A549 (cell line): ENCODE data around the gene ZFP62. TPM values are rescaled to one million over a fixed set of nuclear protein-coding genes. Genes with fewer than 3 reads are reported as not detected.

Experiments
- ATAC-seq, 2 experiments: fragments of 200-7000 bp in 1 of 2; fragments of >200 bp in 1 of 2; cut with Nextera tagmentation in 1 of 2; cut with Tn5 transposase in 1 of 2; 3 replicates each; pipeline versions ENCODE4 v1.8.0 to v1.9.1; 2018 to 2020; ENCODE audit warnings: mild to moderate bottlenecking in 1 of 2, moderate library complexity in 1 of 2
- CTCF ChIA-PET: fragments of 300-600 bp; sonication (Branson Sonifier 250); formaldehyde crosslinking; extraction: SDS; loops from one replicate; lab custom pipeline; 2021; ENCODE audit warnings: antibody characterized with exemption, inconsistent platforms; lab: Yijun Ruan, JAX
- POLR2A ChIA-PET: fragments of 350-600 bp; formaldehyde crosslinking; extraction: SDS; loops from one replicate; lab custom pipeline; 2021; ENCODE audit warnings: antibody characterized with exemption, inconsistent platforms; lab: Yijun Ruan, JAX
- DNase-seq, 2 experiments: peaks; one replicate each; pipeline versions ENCODE4 v3.0.0 to v3.0.0-alpha.2; 2011 to 2016; ENCODE audit warnings: low read depth in 1 of 2, low spot score in 1 of 2
- FAIRE-seq: peaks from 2 replicates; lab custom pipeline; 2011; peaks lifted over from hg19 to GRCh38; lab: Jason Lieb, UNC
- H3K27ac ChIP-seq, 2 experiments: fragments of >200 bp; sonication (Bioruptor Twin); formaldehyde crosslinking; 3 replicates each; pipeline ENCODE4 v1.5.1; 2016 to 2017
- H3K4me1 ChIP-seq: fragments of >200 bp; sonication (Bioruptor Twin); formaldehyde crosslinking; 3 replicates; pipeline ENCODE4 v1.6.1; 2016
- H3K4me2 ChIP-seq: fragments of >200 bp; sonication (Bioruptor Twin); formaldehyde crosslinking; 3 replicates; pipeline ENCODE4 v1.6.1; 2016
- H3K4me3 ChIP-seq: fragments of >200 bp; sonication (Bioruptor Twin); formaldehyde crosslinking; 3 replicates; pipeline ENCODE4 v1.5.1; 2016
- H3K9me3 ChIP-seq: fragments of >200 bp; sonication (Bioruptor Twin); formaldehyde crosslinking; 3 replicates; pipeline ENCODE4 v1.6.1; 2016
- CEBPB ChIP-seq, 2 experiments: fragments of >200 bp in 1 of 2; sonication (Bioruptor Twin) in 1 of 2; formaldehyde crosslinking in 1 of 2; IDR thresholded peaks; 2 replicates each; pipeline ENCODE4 v1.6.1; 2012 to 2016
- EHF ChIP-seq: fragments of 250-450 bp; sonication (Bioruptor Pico); IDR thresholded peaks from 2 replicates; pipeline ENCODE4 v1.5.0; 2020; ENCODE audit warnings: mild to moderate bottlenecking
- ESRRA ChIP-seq: fragments of 150-350 bp; IDR thresholded peaks from 2 replicates; pipeline ENCODE4 v1.6.1; 2014; ENCODE audit warnings: mild to moderate bottlenecking, low read length, borderline replicate concordance
- FOSL2 ChIP-seq, 2 experiments: fragments of 450-650 bp in 1 of 2; fragments of >200 bp in 1 of 2; sonication (Bioruptor Twin) in 1 of 2; formaldehyde crosslinking; IDR thresholded peaks; 2 replicates each; pipeline versions ENCODE4 v1.5.0 to v1.6.1; 2016 to 2020; ENCODE audit warnings: mild to moderate bottlenecking in 1 of 2, moderate library complexity in 1 of 2
- GATA3 ChIP-seq: IDR thresholded peaks from 2 replicates; pipeline ENCODE4 v1.6.1; 2012; ENCODE audit warnings: borderline replicate concordance
- HOXB13 ChIP-seq: fragments of 250-450 bp; sonication (Bioruptor Pico); IDR thresholded peaks from 2 replicates; pipeline ENCODE4 v1.5.0; 2020; ENCODE audit warnings: low read depth, mild to moderate bottlenecking, moderate library complexity
- JUN ChIP-seq, 2 experiments: fragments of >200 bp; sonication (Bioruptor Twin); formaldehyde crosslinking; IDR thresholded peaks; 2 replicates in 1 of 2; 3 replicates in 1 of 2; pipeline ENCODE4 v1.6.1; 2016 to 2017
- MAZ ChIP-seq: fragments of 150-350 bp; IDR thresholded peaks from 2 replicates; pipeline ENCODE4 v1.6.1; 2014; ENCODE audit warnings: antibody characterized with exemption, low read depth, low read length, borderline replicate concordance
- MYC ChIP-seq: IDR thresholded peaks from 2 replicates; pipeline ENCODE4 v1.6.1; 2012; ENCODE audit warnings: mild to moderate bottlenecking, inconsistent platforms, low read length, improper control_type of control experiment, borderline replicate concordance
- NFE2L2 ChIP-seq: fragments of 150-350 bp; conservative IDR thresholded peaks from 2 replicates; pipeline ENCODE4 v1.6.1; 2014; ENCODE audit warnings: low read length
- PHF8 ChIP-seq: fragments of 200-600 bp; sonication (generic); IDR thresholded peaks from 2 replicates; pipeline ENCODE4 v1.6.1; 2016; ENCODE audit warnings: low read depth, mild to moderate bottlenecking, antibody characterized with exemption, moderate library complexity, borderline replicate concordance
- POLR2A ChIP-seq: IDR thresholded peaks from 2 replicates; pipeline ENCODE4 v1.6.1; 2012; ENCODE audit warnings: mild to moderate bottlenecking, low read length
- SMC3 ChIP-seq: fragments of >200 bp; sonication (Bioruptor Twin); formaldehyde crosslinking; IDR thresholded peaks from 3 replicates; pipeline ENCODE4 v1.6.1; 2018; ENCODE audit warnings: inconsistent platforms
- WGBS: methylation state at CpG from one replicate; pipeline ENCODE4 v1.1.6; 2017; ENCODE audit errors: missing lambda C conversion rate; 5-methylcytosine and 5-hydroxymethylcytosine counted together
- polyA plus RNA-seq, 4 experiments: library from polyadenylated mRNA; depleted of rRNA in 3 of 4; stranded (reverse); fragments of >200 nt; fragmentation: RNase III in 1 of 4; extraction: RNeasy Plus Mini Kit Qiagen cat#74134 plus additional on column Dnase treatment in 1 of 4; gene quantifications; 2 replicates in 3 of 4; 3 replicates in 1 of 4; pipeline ENCODE4 v1.2.3, GENCODE V29; 2011 to 2017
- TF ChIP-seq, protein P1 (sequence below): fragments of >200 bp; sonication (Bioruptor Twin); formaldehyde crosslinking; IDR thresholded peaks from 3 replicates; pipeline ENCODE4 v1.5.1; 2016
- TF ChIP-seq, protein P2 (sequence below): fragments of 450-650 bp; IDR thresholded peaks from 2 replicates; pipeline ENCODE4 v1.6.1; 2014; ENCODE audit warnings: antibody characterized with exemption
- TF ChIP-seq, protein P3 (sequence below): fragments of 200-600 bp; sonication (generic); IDR thresholded peaks from 2 replicates; pipeline ENCODE4 v1.6.1; 2016; ENCODE audit warnings: antibody characterized with exemption, mild to moderate bottlenecking, moderate library complexity
- TF ChIP-seq, protein P4 (sequence below): fragments of >200 bp; sonication (Bioruptor Twin); formaldehyde crosslinking; IDR thresholded peaks from 3 replicates; pipeline ENCODE4 v1.6.1; 2016

Gene ZFP62
- polyA plus RNA-seq, 2 of the 4 experiments (the other 2 are of a cell fraction): 13.9 to 23.4 TPM

DNA sequence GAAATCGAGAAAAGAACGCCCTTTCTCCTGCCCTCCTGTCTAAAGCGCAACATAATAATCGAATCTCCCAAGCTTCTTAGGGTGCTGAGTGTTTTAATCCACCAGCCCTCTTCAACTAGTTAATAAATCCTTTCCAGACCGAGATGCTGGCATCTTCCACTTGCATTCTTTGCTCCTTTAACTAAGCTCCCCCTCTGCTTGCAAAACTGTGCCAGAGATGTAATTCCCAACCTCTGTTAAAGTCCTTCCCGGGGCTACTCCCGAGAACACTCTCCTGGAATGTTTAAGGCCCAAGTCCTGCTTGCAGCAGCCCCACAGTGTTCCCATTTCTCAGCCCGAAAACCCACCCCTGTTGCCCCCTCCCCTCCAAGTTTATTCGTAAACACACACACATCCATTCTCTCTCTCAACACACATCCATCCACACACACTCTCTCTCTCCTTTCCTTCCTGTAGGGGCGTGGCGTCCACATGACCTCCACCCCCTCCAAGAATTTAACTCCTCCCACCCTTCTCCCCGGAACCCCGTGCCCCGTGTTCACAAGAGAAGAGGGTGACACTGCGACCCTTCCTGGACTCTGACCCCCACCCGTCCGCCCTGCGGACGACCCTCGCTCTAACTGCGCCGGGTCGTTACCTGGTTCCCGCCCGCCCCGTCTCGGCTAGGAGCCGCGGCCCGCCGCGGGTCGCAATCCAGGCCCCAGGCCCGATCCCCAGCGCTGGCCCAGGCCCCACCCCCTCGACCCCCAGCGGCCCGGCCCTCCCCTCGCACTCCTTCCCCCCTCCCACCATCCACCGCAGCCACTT lies 51.5 kb downstream of the ZFP62 start:
- peak; percentile 81 to 89 for ATAC-seq
- CTCF ChIA-PET: no interaction called here
- H3K4me1 ChIP-seq: peaks cover 30% of the 10 kb centered on the region
- FAIRE-seq: no peak
- WGBS: 4% methylated on average over 24 of the region's 40 CpGs
- H3K4me3 ChIP-seq: peak overlapping the region; percentile 76
- H3K9me3 ChIP-seq: no peaks in the 10 kb centered on the region
- peak overlapping the region; percentile 99 to 100 for H3K27ac ChIP-seq
- TF ChIP-seq, protein P1, sequence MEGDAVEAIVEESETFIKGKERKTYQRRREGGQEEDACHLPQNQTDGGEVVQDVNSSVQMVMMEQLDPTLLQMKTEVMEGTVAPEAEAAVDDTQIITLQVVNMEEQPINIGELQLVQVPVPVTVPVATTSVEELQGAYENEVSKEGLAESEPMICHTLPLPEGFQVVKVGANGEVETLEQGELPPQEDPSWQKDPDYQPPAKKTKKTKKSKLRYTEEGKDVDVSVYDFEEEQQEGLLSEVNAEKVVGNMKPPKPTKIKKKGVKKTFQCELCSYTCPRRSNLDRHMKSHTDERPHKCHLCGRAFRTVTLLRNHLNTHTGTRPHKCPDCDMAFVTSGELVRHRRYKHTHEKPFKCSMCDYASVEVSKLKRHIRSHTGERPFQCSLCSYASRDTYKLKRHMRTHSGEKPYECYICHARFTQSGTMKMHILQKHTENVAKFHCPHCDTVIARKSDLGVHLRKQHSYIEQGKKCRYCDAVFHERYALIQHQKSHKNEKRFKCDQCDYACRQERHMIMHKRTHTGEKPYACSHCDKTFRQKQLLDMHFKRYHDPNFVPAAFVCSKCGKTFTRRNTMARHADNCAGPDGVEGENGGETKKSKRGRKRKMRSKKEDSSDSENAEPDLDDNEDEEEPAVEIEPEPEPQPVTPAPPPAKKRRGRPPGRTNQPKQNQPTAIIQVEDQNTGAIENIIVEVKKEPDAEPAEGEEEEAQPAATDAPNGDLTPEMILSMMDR: no peak
- TF ChIP-seq PHF8: peak; percentile 76
- TF ChIP-seq CEBPB (IDR thresholded peaks at IDR 0.05): no peak
- TF ChIP-seq HOXB13 (CRISPR knock-in tag): no peak
- TF ChIP-seq MAZ: peak; percentile 14; the same call in 1 of the 2 replicates
- TF ChIP-seq SMC3: no peak
- TF ChIP-seq NFE2L2: no peak
- TF ChIP-seq ESRRA: peak; percentile 55; the same call in 1 of the 2 replicates
- TF ChIP-seq GATA3: no peak
- peak in 1 of 2 experiments; percentile 85; a peak in 2 of 5 replicates for TF ChIP-seq JUN (IDR thresholded peaks at IDR 0.05)
- TF ChIP-seq, protein P2, sequence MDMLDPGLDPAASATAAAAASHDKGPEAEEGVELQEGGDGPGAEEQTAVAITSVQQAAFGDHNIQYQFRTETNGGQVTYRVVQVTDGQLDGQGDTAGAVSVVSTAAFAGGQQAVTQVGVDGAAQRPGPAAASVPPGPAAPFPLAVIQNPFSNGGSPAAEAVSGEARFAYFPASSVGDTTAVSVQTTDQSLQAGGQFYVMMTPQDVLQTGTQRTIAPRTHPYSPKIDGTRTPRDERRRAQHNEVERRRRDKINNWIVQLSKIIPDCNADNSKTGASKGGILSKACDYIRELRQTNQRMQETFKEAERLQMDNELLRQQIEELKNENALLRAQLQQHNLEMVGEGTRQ: peak; percentile 65; the same call in 1 of the 2 replicates
- peak; percentile 57; the same call in 1 of the 2 replicates for TF ChIP-seq MYC
- TF ChIP-seq, protein P3, sequence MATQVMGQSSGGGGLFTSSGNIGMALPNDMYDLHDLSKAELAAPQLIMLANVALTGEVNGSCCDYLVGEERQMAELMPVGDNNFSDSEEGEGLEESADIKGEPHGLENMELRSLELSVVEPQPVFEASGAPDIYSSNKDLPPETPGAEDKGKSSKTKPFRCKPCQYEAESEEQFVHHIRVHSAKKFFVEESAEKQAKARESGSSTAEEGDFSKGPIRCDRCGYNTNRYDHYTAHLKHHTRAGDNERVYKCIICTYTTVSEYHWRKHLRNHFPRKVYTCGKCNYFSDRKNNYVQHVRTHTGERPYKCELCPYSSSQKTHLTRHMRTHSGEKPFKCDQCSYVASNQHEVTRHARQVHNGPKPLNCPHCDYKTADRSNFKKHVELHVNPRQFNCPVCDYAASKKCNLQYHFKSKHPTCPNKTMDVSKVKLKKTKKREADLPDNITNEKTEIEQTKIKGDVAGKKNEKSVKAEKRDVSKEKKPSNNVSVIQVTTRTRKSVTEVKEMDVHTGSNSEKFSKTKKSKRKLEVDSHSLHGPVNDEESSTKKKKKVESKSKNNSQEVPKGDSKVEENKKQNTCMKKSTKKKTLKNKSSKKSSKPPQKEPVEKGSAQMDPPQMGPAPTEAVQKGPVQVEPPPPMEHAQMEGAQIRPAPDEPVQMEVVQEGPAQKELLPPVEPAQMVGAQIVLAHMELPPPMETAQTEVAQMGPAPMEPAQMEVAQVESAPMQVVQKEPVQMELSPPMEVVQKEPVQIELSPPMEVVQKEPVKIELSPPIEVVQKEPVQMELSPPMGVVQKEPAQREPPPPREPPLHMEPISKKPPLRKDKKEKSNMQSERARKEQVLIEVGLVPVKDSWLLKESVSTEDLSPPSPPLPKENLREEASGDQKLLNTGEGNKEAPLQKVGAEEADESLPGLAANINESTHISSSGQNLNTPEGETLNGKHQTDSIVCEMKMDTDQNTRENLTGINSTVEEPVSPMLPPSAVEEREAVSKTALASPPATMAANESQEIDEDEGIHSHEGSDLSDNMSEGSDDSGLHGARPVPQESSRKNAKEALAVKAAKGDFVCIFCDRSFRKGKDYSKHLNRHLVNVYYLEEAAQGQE: no peak
- no peak for TF ChIP-seq EHF (CRISPR knock-in tag)
- peak; percentile 48; the same call in 1 of the 2 replicates for TF ChIP-seq POLR2A
- no peak for TF ChIP-seq FOSL2 (IDR thresholded peaks at IDR 0.05)
- TF ChIP-seq FOSL2 (CRISPR knock-in tag; IDR thresholded peaks at IDR 0.05): no peak
- TF ChIP-seq, protein P4, sequence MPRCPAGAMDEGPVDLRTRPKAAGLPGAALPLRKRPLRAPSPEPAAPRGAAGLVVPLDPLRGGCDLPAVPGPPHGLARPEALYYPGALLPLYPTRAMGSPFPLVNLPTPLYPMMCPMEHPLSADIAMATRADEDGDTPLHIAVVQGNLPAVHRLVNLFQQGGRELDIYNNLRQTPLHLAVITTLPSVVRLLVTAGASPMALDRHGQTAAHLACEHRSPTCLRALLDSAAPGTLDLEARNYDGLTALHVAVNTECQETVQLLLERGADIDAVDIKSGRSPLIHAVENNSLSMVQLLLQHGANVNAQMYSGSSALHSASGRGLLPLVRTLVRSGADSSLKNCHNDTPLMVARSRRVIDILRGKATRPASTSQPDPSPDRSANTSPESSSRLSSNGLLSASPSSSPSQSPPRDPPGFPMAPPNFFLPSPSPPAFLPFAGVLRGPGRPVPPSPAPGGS: 0 out of 3 replicates have a peak, but pooled peaks have one; percentile 5
- H3K4me2 ChIP-seq: peak overlapping the region; percentile 86
- peak; percentile 93 to 94 for DNase-seq
- POLR2A ChIA-PET: interaction anchor here (0.6 to 1.5 kb wide), 11 partner anchors 8 to 382 kb away, joined by 3 to 43 read pairs (median 4); partner anchors contain the start of gene MGAT1
